K562 (cell line): Measurements from ENCODE around the gene GPR3. TPM values are rescaled to one million over a fixed set of nuclear protein-coding genes. Genes with fewer than 3 reads are reported as not detected.

Experiments used
- ATAC-seq: fragments of 200-7000 bp; cut with Tn5 transposase; 3 replicates; pipeline ENCODE4 v1.9.1; 2020; ENCODE audit warnings: moderate library complexity
- BruUV-seq: library from RNA; stranded (reverse); fragments of 400-500 nt; replicated peaks from 2 replicates; lab custom pipeline; 2021; lab: Mats Ljungman, UMichigan
- CTCF ChIA-PET: fragments of 300-600 bp; formaldehyde crosslinking; extraction: SDS; loops from one replicate; lab custom pipeline; 2021; ENCODE audit warnings: low intra/inter-chr PET ratio; lab: Yijun Ruan, JAX
- POLR2A ChIA-PET: fragments of 300-600, 350-650 bp; sonication (Branson Sonifier 250); formaldehyde crosslinking; extraction: SDS; loops from one replicate; lab custom pipeline; 2021; ENCODE audit warnings: antibody characterized with exemption, inconsistent platforms; lab: Yijun Ruan, JAX
- DNase-seq, 4 experiments: peaks; one replicate each; pipeline versions ENCODE4 v3.0.0 to v3.0.0-alpha.2; 2011 to 2018; ENCODE audit warnings: low spot score in 3 of 4, mixed read lengths in 3 of 4; ENCODE audit errors: extremely low read depth in 1 of 4
- FAIRE-seq: peaks from 2 replicates; lab custom pipeline; 2011; peaks lifted over from hg19 to GRCh38; lab: Jason Lieb, UNC
- H2AFZ ChIP-seq: 2 replicates; pipeline ENCODE4 v1.6.0; 2011; ENCODE audit warnings: low read depth, low read length, control low read depth, inconsistent platforms
- H3K27ac ChIP-seq: fragments of 200-600 bp; 3 replicates; pipeline ENCODE4 v1.8.0; 2011; ENCODE audit warnings: low read depth, mild to moderate bottlenecking, control low read depth, inconsistent platforms, low read length, moderate library complexity, mixed read lengths; ENCODE audit errors: extremely low read depth
- H3K27me3 ChIP-seq, 2 experiments: fragments of 300-600 bp in 1 of 2; 2 replicates in 1 of 2; 3 replicates in 1 of 2; pipeline versions ENCODE4 v1.6.0 to v1.8.0; 2011; ENCODE audit warnings: inconsistent platforms in 2 of 2, low read length in 2 of 2, mild to moderate bottlenecking in 1 of 2, mixed read lengths in 1 of 2, moderate library complexity in 1 of 2; ENCODE audit not compliant: control insufficient read depth in 2 of 2, insufficient read depth in 2 of 2
- H3K36me3 ChIP-seq: fragments of 300-600 bp; 3 replicates; pipeline ENCODE4 v1.8.0; 2011; ENCODE audit warnings: mild to moderate bottlenecking, low read length, inconsistent platforms; ENCODE audit not compliant: control insufficient read depth, insufficient read depth
- H3K4me1 ChIP-seq, 2 experiments: fragments of 200-600 bp in 1 of 2; replicated peaks in 1 of 2; 2 replicates in 1 of 2; 3 replicates in 1 of 2; pipeline versions ENCODE4 v1.5.1 to v1.8.0; 2011; ENCODE audit warnings: inconsistent platforms in 2 of 2, low read length in 2 of 2, mild to moderate bottlenecking in 1 of 2, mixed read lengths in 1 of 2, moderate library complexity in 1 of 2; ENCODE audit not compliant: control insufficient read depth in 2 of 2, insufficient read depth in 2 of 2
- H3K4me2 ChIP-seq: 2 replicates; pipeline ENCODE4 v1.6.1; 2011; ENCODE audit warnings: low read length, control low read depth, inconsistent platforms, mixed read lengths; ENCODE audit not compliant: insufficient read depth
- H3K4me3 ChIP-seq: fragments of 200-600 bp; sonication (generic), shearing (Covaris generic); 2 replicates; pipeline ENCODE4 v1.5.1; 2016; ENCODE audit warnings: control low read depth, inconsistent platforms
- H3K79me2 ChIP-seq: fragments of 200-600 bp; 3 replicates; pipeline ENCODE4 v1.8.0; 2011; ENCODE audit warnings: low read length, inconsistent platforms; ENCODE audit not compliant: control insufficient read depth, insufficient read depth
- H3K9ac ChIP-seq, 2 experiments: 2 replicates each; pipeline versions ENCODE4 v1.6.0 to v1.6.1; 2011; ENCODE audit warnings: low read depth in 2 of 2, low read length in 2 of 2, control low read depth in 1 of 2, inconsistent platforms in 1 of 2, mild to moderate bottlenecking in 1 of 2, mixed read lengths in 1 of 2; ENCODE audit not compliant: insufficient read depth in 1 of 2
- H3K9me1 ChIP-seq: one replicate; pipeline ENCODE4 v1.6.0; 2011; ENCODE audit warnings: inconsistent platforms, mild to moderate bottlenecking, low read length, moderate library complexity; ENCODE audit not compliant: control insufficient read depth, insufficient read depth
- H3K9me3 ChIP-seq: replicated peaks from 2 replicates; pipeline ENCODE4 v1.5.1; 2011; ENCODE audit warnings: low read depth, low read length, inconsistent platforms; ENCODE audit not compliant: control insufficient read depth, insufficient read depth
- H4K20me1 ChIP-seq: replicated peaks from 2 replicates; pipeline ENCODE4 v1.6.1; 2011; ENCODE audit warnings: low read length, inconsistent platforms, mixed read lengths; ENCODE audit not compliant: control insufficient read depth, insufficient read depth
- BCOR ChIP-seq: fragments of 450-650 bp; IDR thresholded peaks from 2 replicates; pipeline ENCODE4 v1.6.1; 2016
- DACH1 ChIP-seq: fragments of 450-650 bp; IDR thresholded peaks from 2 replicates; pipeline ENCODE4 v1.6.1; 2018; ENCODE audit not compliant: partially characterized antibody
- EP400 ChIP-seq: fragments of 450-650 bp; IDR thresholded peaks from 2 replicates; pipeline ENCODE4 v1.6.1; 2017; ENCODE audit warnings: antibody characterized with exemption, mild to moderate bottlenecking, moderate library complexity
- HCFC1 ChIP-seq: IDR thresholded peaks from 2 replicates; pipeline ENCODE4 v1.6.1; 2012; ENCODE audit warnings: low read depth, low read length, improper control_type of control experiment
- HNRNPLL ChIP-seq: fragments of 200-400 bp; formaldehyde crosslinking; IDR thresholded peaks from 2 replicates; pipeline ENCODE4 v1.6.1; 2017; ENCODE audit warnings: low read length, low read depth, mild to moderate bottlenecking; ENCODE audit not compliant: poor library complexity, severe bottlenecking
- MED1 ChIP-seq: sonication (generic); formaldehyde crosslinking; IDR thresholded peaks from 2 replicates; pipeline ENCODE4 v1.8.1; 2023; ENCODE audit warnings: missing genetic modification reagents, borderline replicate concordance
- MIER1 ChIP-seq: fragments of 450-650 bp; IDR thresholded peaks from 2 replicates; pipeline ENCODE4 v1.6.1; 2016; ENCODE audit warnings: antibody characterized with exemption, mild to moderate bottlenecking, low read depth
- MNT ChIP-seq, 2 experiments: fragments of 450-650 bp; conservative IDR thresholded peaks; 2 replicates each; pipeline ENCODE4 v1.6.1; 2017; ENCODE audit warnings: mild to moderate bottlenecking in 2 of 2, moderate library complexity in 2 of 2
- PHB ChIP-seq: fragments of 250-450 bp; sonication (Bioruptor Pico); IDR thresholded peaks from 2 replicates; pipeline ENCODE4 v1.5.0; 2021
- POLR2G ChIP-seq: fragments of 200-400 bp; formaldehyde crosslinking; IDR thresholded peaks from 2 replicates; pipeline ENCODE4 v1.6.1; 2017; ENCODE audit warnings: low read depth, mild to moderate bottlenecking, antibody characterized with exemption, low read length, moderate library complexity
- RBM22 ChIP-seq: fragments of 200-400 bp; formaldehyde crosslinking; IDR thresholded peaks from 2 replicates; pipeline ENCODE4 v1.6.1; 2018; ENCODE audit warnings: low read length, low read depth; ENCODE audit not compliant: poor library complexity, severe bottlenecking
- ZFP36 ChIP-seq: fragments of 150-350 bp; IDR thresholded peaks from 2 replicates; pipeline ENCODE4 v1.6.1; 2018; ENCODE audit warnings: low read length, low read depth; ENCODE audit not compliant: partially characterized antibody
- WGBS: fragments of 100-300 bp; shearing (Covaris generic); methylation state at CpG from one replicate; pipeline ENCODE4 v1.1.6; 2016; ENCODE audit warnings: low coverage, mixed read lengths; ENCODE audit not compliant: insufficient coverage; ENCODE audit errors: missing lambda C conversion rate; 5-methylcytosine and 5-hydroxymethylcytosine counted together
- in situ Hi-C: fragments of 300-500 bp; cut with MboI; formaldehyde crosslinking; loops from 4 replicates; pipeline ENCODE4 v1.15.0; 2018; ENCODE audit warnings: inconsistent platforms, mixed read lengths
- intact Hi-C: fragments of 100-400 bp; cut with micrococcal nuclease; formaldehyde crosslinking; loops from 2 replicates; pipeline ENCODE4 v1.14.2; 2022
- polyA plus RNA-seq, 8 experiments: library from polyadenylated mRNA; depleted of rRNA in 4 of 8; stranded (reverse) in 5 of 8; unstranded in 3 of 8; fragments of >200 nt; fragmentation: Nextera tagmentation in 2 of 8; fragmentation: Illumina TruSeq in 1 of 8; extraction: Ambion mirVana in 2 of 8; extraction: Trizol in 1 of 8; gene quantifications; 2 replicates each; pipeline versions ENCODE4 v1.2.1 to v1.2.3, GENCODE V29; 2011 to 2014; ENCODE audit warnings: inconsistent platforms in 1 of 8, missing spikeins in 1 of 8
- total RNA-seq, 7 experiments: library from RNA; depleted of rRNA in 6 of 7; stranded (reverse); fragments of >200 nt in 6 of 7; fragmentation: Illumina TruSeq in 2 of 7; extraction: Trizol in 2 of 7; gene quantifications; 2 replicates each; pipeline versions ENCODE4 v1.2.1 to v1.2.3, GENCODE V29; 2011 to 2021; ENCODE audit warnings: low replicate concordance in 1 of 7
- TF ChIP-seq, protein P1 (sequence below): fragments of 450-650 bp; IDR thresholded peaks from 2 replicates; pipeline ENCODE4 v1.6.1; 2016; ENCODE audit warnings: missing biosample characterization, missing genetic modification characterization

Gene GPR3
- total and polyA plus RNA-seq, 9 of the 15 experiments (the other 6 are each of a cell fraction or from before 2014, with no cell fraction given): 0.24 to 11.5 (median 3.7) TPM

DNA sequence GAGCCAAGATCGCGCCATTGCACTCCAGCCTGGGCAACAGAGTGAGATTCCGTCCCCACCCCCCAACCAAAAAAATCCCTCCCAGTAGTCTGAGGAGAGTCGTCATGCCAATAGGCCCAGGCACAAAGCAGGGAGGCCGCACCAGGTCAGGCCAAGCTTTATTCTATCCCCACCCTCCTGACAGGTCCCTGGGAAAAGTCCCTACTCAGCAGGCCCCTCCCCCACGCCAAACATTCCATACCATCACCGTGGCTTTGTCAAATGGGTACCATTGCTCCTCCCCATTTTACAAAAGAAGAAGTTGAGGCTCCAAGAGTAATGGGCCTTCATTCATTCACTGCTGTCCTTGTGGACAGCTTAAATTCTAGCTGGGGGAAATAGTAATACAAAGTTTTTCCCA is 5.3 kb downstream of the GPR3 start (continued):
- TF ChIP-seq, protein P1, sequence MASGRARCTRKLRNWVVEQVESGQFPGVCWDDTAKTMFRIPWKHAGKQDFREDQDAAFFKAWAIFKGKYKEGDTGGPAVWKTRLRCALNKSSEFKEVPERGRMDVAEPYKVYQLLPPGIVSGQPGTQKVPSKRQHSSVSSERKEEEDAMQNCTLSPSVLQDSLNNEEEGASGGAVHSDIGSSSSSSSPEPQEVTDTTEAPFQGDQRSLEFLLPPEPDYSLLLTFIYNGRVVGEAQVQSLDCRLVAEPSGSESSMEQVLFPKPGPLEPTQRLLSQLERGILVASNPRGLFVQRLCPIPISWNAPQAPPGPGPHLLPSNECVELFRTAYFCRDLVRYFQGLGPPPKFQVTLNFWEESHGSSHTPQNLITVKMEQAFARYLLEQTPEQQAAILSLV (tag): no peak
- TF ChIP-seq HNRNPLL (no peak), DACH1 (no peak)

- Histone ChIP-seq H3K79me2 (0 out of 3 replicates have a peak, but pooled peaks cover 1% of the 10 kb centered on the region), H3K36me3 (peaks cover 9% of the 10 kb centered on the region; the same call in 1 of the 3 replicates), H2AFZ (no peak overlapping the region), H3K27me3 (no peaks in the 10 kb centered on the region), H3K9me3 (no peaks in the 10 kb centered on the region), H3K9me1 (no peaks in the 10 kb centered on the region), H4K20me1 (no peaks in the 10 kb centered on the region), H3K4me1 (peaks cover 0 to 35% of the 10 kb centered on the region in 2 experiments; a peak in 3 of 5 replicates), H3K4me2 (no peak overlapping the region), H3K4me3 (no peak overlapping the region), H3K27ac (no peak overlapping the region), H3K9ac (peak overlapping the region in 1 of 2 experiments; percentile 32; a peak in 1 of 4 replicates)
- 51% methylated on average over 4 of the region's 4 CpGs for WGBS
- CTCF ChIA-PET: no interaction called here
- intact Hi-C loops (loop anchor here (5.0 kb wide), 1 partner anchor 351 kb away; no protein-coding TSS in a partner anchor), in situ Hi-C loops (loop anchor here (5.0 kb wide), 1 partner anchor 209 kb away; no protein-coding TSS in a partner anchor)
- BruUV-seq: no TSS peak
- FAIRE-seq (no peak), DNase-seq (no peak), ATAC-seq (no peak)
- TF ChIP-seq POLR2G (peak; percentile 68), PHB (CRISPR knock-in tag) (no peak), MED1 (CRISPR knock-in tag) (0 out of 2 replicates have a peak, but pooled peaks have one; percentile 39), BCOR (no peak), HCFC1 (no peak), RBM22 (peak; percentile 48), MNT (conservative IDR thresholded peaks at IDR 0.05) (no peak), ZFP36 (peak; percentile 76), EP400 (no peak), MIER1 (no peak)
- POLR2A ChIA-PET: interaction anchor here (0.6 to 1.5 kb wide), 10 partner anchors 12 to 297 kb away, joined by 3 to 5 read pairs (median 3); no protein-coding TSS in a partner anchor
Observed at GRCh38 chr1:27398405-27399149, 6.2 kb downstream of the GPR3 start.
